Stimulated activated CD8-positive, alpha-beta memory T cell treated with anti-CD3 and anti-CD28 coated beads, Interleukin-12 subunit alpha, Interleukin-12 subunit beta, amount 100 ng/mL, for 1 hour (primary cell): ENCODE measurements around the gene DOCK11.
"Not testable (repeated sequence)": the region's sequence is repeated elsewhere in the genome, so short reads cannot be mapped to it uniquely, and the experiment has no call there.

ENCODE experiments used
- DNase-seq: peaks from one replicate; pipeline ENCODE4 v3.0.0-alpha.2; 2020; ENCODE audit warnings: low read depth

Gene DOCK11

DNA sequence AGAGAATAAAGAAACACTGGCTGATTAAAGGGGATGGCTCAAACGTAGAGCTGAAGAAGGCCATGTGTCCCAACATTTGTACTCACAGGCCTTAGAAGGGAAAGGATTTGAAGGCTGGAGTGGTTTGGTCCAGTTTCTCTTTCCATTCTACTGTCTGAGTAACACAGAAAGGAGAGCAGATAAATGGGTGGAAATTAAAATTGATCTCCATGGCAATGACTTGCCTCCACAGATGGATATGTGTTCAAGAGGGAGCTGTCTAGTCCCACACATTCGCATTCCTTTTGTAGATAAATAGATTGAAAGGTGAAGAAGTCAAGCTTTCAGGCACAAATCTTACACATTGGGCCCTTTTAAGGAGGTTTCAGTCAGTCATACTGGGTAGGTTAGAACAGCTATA, 74.6 kb downstream of the DOCK11 start:
- no peak for DNase-seq

DNA sequence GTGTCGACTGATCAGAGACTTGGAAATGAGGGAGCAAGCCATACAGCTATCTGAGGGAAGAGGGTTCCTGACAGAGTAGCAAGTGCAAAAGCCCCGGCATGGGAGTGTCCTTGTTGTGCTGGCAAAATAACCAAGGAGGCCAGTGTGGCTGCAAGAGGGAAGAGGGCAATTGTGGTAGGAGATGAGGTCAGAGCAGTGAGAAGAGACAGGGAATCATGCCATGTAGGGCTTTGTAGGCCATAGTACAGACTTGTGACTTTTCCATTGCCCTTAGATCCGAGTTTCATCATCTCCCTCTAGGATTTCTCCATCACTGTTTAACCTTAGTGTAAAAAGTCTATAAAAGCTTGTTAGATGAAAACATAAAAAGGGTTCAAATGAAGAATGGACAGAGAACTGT, 76.2 kb downstream of the DOCK11 start:
- no peak for DNase-seq

DNA sequence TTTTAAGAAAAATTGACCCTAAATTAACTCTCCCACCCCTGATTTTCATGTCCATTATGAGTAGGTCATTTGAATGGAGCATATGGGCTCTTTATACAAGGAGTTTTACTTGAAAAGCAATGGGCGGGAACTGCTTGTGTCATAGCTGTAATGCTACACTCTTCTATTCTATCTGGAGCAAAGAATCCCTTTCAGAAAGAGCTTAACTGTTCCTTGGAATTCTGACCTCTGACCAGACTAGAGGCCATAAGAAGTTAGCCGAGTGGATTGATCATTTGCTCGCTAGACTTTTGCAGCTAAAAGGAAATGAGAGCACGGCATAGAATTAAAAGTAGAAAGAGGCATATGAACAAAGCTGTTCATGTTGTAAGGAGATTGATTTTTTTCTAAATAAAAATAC, 79.1 kb downstream of the DOCK11 start:
- DNase-seq, result no peak

DNA sequence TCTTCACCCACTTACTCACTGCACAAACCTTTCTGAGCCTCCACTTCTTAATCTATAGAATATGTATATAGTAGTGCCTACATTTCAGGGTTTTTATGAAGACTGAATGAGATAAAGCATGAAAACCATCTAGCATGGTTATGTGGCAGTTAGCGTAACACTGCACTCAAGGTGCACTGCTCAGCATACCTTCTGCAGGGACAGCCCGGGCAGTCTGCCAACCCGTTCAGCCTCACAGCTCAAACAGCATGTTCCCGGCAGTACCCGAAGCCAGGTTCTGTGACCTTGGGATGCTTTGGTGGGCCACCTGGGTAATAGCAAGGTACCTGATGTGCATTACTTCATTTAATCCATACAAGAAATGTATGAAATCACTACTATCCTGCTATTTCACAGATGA, 81.4 kb downstream of the DOCK11 start:
- no peak for DNase-seq

DNA sequence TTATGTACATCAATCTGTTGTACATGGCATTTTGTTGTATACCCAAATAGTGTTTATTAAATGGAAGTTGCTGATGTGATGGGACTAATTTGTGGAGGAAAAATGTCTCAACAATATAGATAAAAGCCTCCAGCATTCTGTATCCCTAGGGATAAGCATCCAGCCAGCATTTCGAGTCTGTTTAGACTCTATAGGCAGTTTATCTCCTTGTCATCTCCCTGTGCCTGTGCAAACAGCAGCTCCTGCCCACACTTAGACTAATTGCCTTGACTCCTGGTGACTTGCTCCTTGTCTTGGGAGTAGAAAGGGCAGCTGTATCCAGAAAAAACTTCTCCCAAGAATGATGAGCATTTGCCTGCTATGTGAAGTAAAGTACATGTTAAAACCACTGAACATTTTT, 83.8 kb downstream of the DOCK11 start:
- no peak for DNase-seq

DNA sequence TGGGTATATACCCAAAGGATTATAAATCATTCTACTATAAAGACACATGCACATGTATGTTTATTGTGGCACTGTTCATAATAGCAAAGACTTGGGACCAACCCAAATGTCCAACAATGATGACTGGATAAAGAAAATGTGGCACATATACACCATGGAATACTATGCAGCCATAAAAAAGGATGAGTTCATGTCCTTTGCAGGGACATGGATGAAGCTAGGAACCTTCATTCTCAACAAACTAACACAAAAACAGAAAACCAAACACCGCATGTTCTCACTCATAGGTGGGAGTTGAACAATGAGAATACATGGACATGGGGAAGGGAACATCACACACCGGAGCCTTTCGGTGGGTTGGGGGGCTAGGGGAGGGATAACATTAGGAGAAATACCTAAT, 87.3 kb downstream of the DOCK11 start:
- not testable (repeated sequence) for DNase-seq

DNA sequence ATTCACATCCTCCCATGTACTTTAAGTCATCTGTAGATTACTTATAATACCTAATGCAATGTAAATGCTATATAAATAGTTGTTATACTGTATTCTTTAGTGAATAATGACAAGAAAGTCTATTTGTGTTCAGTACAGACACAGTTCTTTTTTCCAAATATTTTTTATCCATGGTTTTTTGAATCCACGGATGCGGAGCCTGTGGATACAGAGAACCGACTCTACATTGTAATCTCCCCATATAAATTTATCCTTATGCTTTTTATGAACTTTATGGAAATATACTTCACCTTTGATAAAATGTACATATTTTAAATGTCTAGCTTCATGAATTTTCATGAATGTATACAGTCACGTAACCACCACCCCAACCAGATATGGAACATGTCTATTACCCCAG, 88.2 kb downstream of the DOCK11 start:
- no peak for DNase-seq

DNA sequence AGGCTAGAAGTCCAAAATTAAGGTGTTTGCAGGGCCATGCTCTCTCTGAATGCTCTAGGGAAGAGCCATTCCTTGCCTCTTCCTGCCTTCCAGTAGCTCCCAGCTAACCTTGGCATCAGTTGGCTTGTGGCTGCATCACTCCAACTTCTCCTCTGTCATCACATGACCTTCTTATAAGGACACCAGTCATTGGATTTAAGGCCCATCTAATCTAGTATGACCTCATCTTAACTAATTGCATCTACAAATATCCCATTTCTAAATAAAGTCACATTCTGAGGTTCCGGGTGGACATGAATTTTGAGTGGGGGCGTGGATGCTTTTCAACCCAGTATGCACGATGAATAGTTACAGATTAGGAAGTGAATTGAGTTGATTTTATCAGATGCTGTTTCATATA, 89.7 kb downstream of the DOCK11 start:
- DNase-seq, result no peak

DNA sequence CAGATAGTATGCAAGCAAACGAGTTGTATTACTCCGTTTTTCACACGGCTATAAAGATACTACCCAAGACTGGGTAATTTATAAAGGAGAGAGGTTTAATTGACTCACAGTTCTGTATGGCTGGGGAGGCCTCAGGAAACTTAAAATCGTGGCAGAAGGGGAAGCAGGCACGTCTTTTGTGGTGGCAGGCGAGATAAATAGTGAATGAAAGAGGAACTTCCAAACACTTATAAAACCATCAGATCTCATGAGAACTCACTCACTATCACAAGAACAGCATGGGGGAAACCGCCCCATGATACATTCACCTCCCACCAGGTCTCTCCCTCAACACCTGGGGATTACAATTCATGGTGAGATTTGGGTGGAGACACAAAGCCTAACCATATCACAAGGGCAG, 90.6 kb downstream of the DOCK11 start:
- DNase-seq, result not testable (repeated sequence)

DNA sequence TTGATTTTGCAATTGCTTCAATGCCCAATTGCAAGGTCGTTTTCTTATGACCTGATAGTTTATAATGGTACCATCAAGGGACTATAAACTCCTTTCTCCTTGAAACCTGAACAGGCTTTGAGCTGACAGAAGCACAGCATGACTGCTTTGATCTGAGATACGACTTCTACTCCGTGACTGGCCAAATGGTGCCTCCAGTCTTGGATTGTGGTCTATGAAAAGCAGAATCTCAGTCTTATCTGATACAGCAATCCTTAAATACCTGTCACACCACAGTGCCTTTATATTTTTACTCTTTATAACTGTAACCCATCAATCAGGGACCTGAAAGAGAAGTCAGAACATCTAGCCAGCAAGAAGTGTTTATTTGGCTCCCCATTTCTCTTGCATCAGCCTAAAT, 93.1 kb downstream of the DOCK11 start:
- no peak for DNase-seq

DNA sequence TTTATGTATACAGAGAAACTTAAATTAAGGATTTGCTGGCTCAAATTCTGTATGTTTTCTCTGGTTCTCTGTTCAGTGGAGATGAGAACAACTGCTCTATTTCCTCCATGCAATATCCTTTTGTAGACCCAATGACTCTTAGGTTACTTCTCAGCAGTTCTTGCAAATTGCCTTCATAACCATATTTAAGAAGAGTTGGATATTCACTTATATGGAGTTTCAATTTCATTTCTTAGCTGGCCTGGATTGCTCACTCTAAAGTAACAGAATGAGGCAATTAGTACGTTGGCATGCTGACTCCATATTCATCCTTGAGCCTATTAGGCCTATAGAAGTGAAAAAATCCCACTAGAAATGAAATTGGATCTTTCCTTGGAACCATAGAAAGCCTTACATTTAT, 93.6 kb downstream of the DOCK11 start:
- DNase-seq, result no peak

DNA sequence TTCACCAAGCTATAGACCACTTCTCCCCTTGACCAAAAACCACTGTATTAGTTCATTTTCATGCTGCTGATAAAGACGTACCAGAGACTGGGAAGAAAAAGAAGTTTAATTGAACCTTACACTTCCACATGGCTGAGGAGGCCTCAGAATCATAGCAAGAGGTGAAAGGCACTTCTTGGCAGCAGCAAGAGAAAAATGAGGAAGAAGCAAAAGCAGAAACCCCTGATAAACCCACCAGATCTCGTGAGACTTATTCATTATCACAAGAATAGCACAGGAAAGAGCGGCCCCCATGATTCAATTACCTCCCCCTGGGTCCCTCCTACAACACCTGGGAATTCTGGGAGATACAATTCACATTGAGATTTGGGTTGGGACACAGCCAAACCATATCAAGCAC, 97.8 kb downstream of the DOCK11 start:
- no peak for DNase-seq

DNA sequence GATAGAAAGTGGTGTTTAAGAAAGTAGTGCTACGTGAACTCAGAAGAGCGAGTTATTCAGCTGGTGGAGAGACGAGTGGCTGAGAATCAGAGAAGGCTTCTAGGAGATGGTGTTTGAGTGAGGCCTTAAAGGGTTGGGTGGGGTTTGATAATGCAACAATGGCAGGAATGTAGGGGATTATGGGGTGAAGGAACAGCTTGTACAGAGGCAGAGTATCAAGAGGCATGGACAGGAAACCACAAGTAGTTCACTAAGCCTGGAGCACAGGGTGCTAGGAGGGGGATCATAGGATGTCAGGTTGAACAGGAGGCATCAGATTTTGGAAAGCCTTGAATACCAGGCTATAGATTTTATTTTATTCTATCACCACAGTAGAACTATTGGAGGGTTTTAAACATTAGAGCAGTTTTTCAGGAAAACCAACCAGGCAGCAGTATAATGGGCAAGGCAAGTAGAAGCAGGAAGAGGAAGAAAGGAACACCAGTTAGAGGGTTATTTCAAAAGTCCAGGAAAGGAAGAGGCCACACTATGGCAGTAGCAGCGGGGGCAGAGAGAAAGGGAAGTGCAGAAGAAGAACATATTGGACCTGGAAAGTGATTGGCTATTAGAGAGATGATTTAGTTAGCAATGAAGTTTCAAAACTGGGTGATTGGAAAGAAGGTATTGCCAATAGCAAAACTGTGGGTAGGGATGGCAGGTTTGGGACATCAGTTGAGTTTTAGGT, 99.2 kb downstream of the DOCK11 start:
- no peak for DNase-seq

DNA sequence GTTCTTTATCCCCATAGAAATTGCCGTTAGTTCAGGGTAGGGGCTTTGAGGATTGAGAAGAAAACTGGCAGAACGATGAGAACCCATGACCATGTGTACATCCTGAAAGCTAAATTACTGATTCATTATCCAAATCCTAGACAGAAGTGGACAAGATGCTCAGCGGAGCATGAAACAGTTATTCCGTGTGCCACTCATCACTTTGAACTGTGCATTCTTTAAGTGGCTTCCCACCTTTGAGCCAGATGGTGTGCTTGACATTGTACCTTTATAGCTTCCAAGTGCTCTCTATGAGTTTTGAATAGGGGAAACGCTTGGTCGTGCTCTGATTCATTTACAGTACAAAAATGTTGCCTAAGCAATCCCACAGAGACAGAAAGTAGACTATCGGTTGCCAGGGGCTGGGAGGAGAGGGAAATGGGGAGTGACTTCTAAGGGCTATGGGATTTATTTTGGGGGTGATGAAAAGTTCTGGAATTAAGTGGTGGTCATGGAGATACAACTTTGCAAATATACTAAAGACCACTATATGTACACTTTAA, 100.0 kb downstream of the DOCK11 start:
- DNase-seq, result no peak

DNA sequence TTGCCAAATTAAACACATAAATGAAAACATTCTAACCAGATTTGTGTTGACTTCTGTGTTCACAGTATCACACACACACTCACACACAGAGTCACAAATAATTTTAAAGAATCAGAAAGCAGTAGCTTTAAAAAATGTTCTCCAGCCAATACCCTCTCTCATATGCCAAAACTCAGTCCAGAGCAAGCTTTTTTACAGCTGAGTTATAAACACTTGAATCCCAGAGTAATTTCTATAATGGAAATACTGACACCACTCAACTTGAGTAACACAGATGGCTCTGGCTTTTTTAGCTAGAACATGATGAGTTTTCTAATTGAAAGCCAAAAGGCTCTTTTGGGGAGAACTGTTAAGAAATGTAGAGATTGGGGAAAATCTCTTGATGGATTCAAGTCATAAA, 100.8 kb downstream of the DOCK11 start:
- no peak for DNase-seq

DNA sequence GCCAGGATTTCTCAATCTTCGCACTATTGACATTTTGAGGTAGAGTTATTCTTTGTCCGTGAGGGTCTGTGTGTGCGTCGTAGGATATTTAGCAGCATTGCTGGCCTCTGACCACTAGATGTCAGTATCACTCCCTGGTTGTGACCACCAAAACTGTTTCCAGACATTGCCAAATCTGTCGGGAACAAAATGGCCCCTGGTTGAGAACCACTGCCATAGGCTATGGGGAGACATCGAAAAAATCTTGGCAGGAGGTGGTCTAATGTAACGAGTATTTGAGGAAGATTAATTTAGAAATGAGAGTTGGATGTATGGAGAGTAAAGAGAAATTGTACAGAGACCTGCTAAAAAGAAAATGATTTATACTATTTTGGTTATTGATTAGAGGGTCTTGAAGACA, 108.4 kb downstream of the DOCK11 start:
- peak; percentile 9 for DNase-seq

DNA sequence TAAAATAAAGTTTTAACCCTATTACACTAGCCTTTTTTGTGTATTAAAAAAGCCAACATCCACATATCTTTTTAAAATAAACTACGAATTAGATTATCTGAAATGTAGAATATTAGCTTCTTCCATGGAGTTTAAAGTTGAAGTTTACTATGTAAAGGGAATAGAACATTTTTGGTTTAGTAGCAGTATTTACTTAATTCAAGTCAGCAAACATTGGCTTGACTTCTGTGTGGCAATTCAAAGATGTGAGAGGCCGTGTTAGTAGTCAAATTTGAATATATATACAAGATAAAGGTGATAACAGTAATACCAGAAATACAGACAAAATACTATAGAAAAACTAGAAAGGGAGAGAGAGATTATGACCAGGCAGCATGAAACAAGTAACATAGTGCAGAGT, 116.7 kb downstream of the DOCK11 start:
- DNase-seq, result no peak

DNA sequence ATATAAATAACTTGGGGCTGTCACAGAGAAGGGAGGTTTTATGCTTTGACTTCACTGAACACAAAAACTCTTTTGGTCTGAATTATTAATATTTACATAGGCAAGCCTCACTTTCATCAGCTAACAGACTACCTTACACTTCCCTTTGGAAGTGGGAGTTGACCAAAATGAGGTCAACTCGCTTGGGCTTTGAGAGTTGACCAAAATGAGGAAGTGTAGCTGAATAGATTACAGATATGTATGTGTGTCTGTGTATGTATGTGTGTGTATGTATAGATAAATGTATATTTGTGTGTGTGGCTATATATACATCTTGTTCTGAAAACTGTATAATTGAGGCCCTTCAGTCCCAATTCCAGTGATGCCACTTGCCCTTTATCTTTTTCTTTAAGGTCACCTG, 118.5 kb downstream of the DOCK11 start:
- DNase-seq, result no peak

DNA sequence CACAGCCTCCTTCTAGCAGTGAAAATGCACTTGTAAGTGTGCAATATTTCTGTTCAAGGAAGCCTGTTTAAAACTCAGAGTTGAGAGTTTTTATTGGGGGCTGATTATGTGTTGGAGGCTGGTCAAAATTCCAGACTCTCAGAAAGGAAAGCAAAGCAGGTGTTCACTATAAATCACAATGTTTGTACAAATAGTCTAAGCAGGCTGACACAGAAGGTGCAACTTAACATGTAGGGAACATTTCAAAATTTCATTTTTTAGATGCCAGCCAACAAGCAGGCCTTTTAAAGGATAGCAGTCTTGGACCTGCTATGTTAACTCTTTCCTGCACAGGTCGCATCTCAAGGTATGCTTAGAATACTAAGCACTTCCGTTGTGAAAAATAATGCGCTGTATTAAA, 119.5 kb downstream of the DOCK11 start:
- DNase-seq, result no peak

DNA sequence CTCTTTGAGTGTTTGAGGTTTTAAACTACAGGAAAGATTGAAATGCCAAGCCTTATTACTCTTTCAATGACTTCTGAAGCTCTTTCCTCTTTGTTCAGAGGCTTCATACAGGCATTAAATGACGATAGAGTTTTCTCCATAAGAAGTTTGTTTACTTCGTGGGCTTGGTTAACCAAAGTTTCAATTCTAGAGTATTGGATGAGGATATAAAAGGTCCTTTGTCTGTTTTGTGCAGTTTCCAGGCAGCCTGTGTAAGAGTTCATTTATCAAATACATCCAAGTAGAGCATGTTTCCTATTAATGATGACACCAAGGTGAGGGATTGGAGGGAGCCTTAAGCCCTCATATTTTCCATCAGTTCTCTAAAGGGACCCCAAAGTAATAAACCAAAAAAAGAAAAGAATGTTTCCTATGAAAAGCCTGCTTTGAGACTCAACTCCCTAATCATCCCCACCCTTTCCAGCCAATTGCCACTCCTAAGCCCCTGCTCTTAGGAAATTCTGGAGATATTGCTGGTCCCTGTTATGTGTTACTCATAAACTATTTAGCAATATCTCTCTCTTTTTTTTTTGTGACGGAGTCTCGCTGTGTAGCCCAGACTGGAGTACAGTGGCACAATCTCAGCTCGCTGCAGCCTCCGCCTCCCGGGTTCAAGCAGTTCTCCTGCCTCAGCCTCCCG, 125.6 kb downstream of the DOCK11 start:
- DNase-seq, result no peak

DNA sequence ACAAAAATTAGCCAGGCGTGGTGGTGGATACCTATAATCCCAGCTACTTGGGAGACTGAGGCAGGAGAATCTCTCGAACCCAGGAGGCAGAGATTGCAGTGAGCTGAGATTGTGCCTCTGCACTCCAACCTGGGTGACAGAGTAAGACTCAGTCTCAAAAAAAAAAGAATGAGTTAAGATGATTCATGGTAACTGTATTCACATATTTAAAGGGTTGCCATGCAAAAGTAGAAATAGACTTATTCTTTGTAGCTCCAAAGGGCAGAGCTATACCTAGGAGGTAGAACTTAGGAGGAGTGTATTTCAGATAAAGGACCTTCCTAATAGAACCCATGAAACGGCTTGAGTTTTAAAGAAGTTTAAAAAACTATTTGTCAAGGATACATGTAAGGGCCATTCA, 127.4 kb downstream of the DOCK11 start:
- DNase-seq, result no peak

DNA sequence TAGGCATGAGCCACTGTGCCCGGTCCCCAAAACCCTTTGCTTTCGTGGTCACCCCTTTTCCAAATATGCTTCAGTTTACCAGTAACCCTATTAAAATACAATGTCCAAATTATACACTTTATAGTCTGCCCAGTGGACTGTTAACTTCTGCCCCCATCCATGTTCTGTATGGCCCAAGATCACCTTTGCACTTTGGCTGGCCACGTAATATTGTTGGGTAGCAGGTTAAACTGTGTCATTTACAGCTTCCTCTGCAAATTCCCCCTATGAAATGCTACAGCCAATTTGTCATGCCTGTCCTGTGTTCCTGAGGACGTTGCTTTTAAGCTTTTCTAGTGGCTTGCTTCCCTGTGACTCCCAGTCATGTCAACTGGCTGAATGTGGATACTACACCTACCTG, 130.7 kb downstream of the DOCK11 start:
- DNase-seq, result no peak

DNA sequence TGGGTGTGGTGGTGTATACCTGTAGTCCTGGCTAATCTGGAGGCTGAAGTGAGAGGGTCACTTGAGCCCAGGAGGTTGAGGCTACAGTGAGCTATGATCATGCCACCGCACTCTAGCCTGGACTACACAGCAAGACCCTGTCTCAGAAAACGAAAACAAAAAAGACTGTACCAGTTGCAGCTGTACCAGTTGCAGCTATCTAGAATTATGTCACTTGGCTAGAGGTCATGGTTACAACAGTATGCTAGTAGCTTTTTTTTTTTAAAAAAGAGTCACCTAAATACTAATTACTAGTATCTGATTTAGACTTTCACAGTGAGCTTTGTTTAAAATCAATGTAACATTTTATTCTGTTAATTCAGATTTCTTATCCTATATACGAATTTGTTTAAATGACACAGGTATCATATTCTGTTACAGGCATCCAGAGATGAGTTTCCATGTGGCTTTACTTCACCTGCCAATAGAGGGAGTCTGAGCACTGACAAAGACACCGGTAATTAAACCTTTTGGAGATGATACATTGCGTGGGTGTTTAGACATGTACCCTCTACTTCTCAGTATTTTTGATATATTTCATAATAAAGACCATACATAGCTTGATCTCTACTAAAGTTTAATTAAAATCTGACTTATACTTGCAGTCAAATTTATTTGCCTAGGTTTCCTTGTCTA, 131.6 kb downstream of the DOCK11 start:
- DNase-seq, result no peak
